ENCODE measurements around the gene SSTR3.

SSTR3 gene

DNA sequence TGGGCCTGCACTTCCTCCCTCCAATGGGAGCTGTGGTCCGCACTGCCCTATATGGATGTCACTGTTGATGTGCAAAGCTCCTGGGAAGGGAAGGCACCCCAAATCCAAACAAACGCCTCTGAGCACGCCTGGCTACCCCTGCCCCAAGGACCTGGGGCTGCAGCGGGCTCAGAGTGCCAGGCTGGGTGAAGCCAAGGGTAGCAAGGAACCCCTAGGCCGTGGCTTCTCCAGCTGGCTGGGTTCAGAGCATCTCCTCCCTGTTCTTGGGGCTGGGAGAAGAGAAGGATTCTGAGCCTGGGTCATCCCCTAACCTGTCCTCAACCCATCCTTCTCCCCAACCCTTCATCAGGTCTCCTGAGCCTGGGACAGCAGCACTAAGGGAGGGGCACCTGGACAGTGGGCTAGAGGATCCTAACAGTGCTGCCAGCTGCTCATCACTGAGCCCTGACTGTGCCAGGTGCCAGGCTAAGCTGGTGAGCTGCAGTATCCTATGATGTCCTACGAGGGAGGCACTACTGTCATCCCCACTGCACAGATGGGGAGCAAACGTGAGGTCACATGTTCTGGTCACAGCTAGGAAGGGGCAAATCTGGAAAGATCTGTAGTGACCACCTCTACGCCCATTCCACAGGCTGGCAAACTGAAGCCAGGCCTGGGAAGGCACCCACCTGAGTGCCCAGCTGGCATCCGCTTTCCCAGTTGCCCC lies 3.0 kb downstream of the SSTR3 start:
- Histone ChIP-seq H3K36me3 (ENCODE audit: control insufficient read depth in 4 of 4, insufficient read depth in 4 of 4, low read length in 3 of 4) (no peaks in the 10 kb centered on the region), H3K27me3 (replicated peaks in 2 of 5; ENCODE audit: control insufficient read depth in 4 of 5, insufficient read depth in 5 of 5, low read length in 4 of 5) (no peaks in the 10 kb centered on the region), H3K4me1 (ENCODE audit: control extremely low read depth in 1 of 4, control insufficient read depth in 4 of 4, insufficient read depth in 4 of 4, low read length in 3 of 4) (peaks cover 0 to 6% (median under 1%) of the 10 kb centered on the region in 4 experiments), H3K27ac (ENCODE audit: insufficient read depth in 1 of 2, low read depth in 1 of 2, low read length in 2 of 2, poor library complexity in 1 of 2, severe bottlenecking in 2 of 2) (no peak overlapping the region), H3K9me3 (ENCODE audit: control extremely low read depth in 1 of 5, control insufficient read depth in 4 of 5, insufficient read depth in 2 of 5, low read depth in 1 of 5, low read length in 4 of 5) (no peaks in the 10 kb centered on the region), H3K4me3 (ENCODE audit: control insufficient read depth in 1 of 7, extremely low read depth in 1 of 7, insufficient read depth in 4 of 7, low read depth in 2 of 7, low read length in 6 of 7) (no peak overlapping the region)
- no peak for DNase-seq
- ChIA-PET CTCF (interaction anchor here (0.5 to 2.9 kb wide), 4 partner anchors 9 to 198 kb away, joined by 3 to 17 read pairs (median 6); no protein-coding TSS in a partner anchor), POLR2A (interaction anchor here (0.5 to 0.6 kb wide), 2 partner anchors 9 to 357 kb away, joined by 3 read pairs; no protein-coding TSS in a partner anchor)
- WGBS (ENCODE audit: insufficient coverage) = 86% methylated on average over 7 of the region's 9 CpGs

DNA sequence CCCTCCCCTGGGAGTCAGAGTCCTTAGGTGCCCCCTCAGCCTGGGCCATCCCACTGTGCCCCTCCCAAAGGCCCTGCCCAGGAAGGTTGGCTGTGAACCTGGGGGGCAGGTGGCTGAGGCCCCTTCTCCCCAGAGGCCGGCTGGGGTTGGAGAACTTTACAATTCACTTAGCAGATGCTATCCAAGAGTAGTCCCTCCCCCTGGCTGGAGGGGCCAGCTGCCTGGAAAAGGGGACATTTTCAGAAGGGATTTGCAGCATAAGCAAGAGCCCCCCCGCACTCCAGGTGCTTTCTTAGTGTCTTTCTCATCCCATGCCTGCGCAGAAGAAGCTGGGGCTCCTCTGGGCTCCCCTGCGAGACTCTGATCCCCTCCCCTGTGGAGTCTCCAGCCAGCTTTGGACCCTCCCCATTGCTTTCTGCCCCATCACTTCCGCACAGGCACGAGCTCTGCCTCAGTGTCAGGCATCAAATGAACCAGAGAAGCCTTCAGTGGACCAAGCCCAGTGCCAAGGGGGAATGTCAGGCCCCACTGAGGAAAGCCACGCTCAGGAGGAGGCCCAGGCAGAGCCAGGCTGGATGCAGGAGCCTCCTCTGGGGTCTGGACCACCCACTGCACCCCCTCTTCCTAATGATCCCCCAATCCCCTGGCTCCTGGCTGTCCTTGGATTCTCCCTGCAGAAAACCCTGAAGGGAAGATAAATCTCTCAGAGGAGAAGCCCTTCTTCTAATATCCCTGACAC lies 3.7 kb downstream of the SSTR3 start:
- no peaks in the 10 kb centered on the region for H3K27me3 ChIP-seq (replicated peaks in 2 of 5; ENCODE audit: control insufficient read depth in 4 of 5, insufficient read depth in 5 of 5, low read length in 4 of 5)
- no peak overlapping the region for H3K4me3 ChIP-seq (ENCODE audit: control insufficient read depth in 1 of 7, extremely low read depth in 1 of 7, insufficient read depth in 4 of 7, low read depth in 2 of 7, low read length in 6 of 7)
- H3K9me3 ChIP-seq (ENCODE audit: control extremely low read depth in 1 of 5, control insufficient read depth in 4 of 5, insufficient read depth in 2 of 5, low read depth in 1 of 5, low read length in 4 of 5) = no peaks in the 10 kb centered on the region
- ChIA-PET CTCF (interaction anchor here (1.4 to 2.9 kb wide), 4 partner anchors 8 to 52 kb away, joined by 3 to 17 read pairs (median 8); no protein-coding TSS in a partner anchor), POLR2A (no interaction called here)
- 95% methylated on average over 6 of the region's 7 CpGs for WGBS (ENCODE audit: insufficient coverage)
- no peak for DNase-seq
- peaks cover 0 to 1% (median 0%) of the 10 kb centered on the region in 4 experiments for H3K4me1 ChIP-seq (ENCODE audit: control extremely low read depth in 1 of 4, control insufficient read depth in 4 of 4, insufficient read depth in 4 of 4, low read length in 3 of 4)
- H3K36me3 ChIP-seq (ENCODE audit: control insufficient read depth in 4 of 4, insufficient read depth in 4 of 4, low read length in 3 of 4) = no peaks in the 10 kb centered on the region
- H3K27ac ChIP-seq (ENCODE audit: insufficient read depth in 1 of 2, low read depth in 1 of 2, low read length in 2 of 2, poor library complexity in 1 of 2, severe bottlenecking in 2 of 2) = no peak overlapping the region

DNA sequence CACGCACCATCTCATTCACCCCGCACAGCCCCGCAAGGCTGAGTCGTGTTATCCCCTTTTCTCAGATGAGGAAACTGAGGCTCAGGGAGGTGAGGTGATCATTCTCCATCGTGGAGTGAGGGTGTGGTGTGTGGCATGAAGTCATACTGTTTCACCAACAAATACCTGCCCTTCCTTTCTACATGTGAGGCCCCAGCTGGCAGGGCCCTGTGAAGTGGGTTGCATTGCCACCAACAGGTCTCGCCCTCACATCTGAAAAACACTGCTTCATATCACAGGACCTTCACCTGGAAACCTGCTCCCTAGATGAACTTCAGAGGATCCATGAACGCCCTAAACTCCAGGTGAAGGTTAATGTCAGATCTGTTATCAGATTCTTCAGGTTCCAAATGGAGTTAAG lies 4.3 kb downstream of the SSTR3 start:
- WGBS (ENCODE audit: insufficient coverage) = 100% methylated on average over 3 of the region's 7 CpGs
- H3K36me3 ChIP-seq (ENCODE audit: control insufficient read depth in 4 of 4, insufficient read depth in 4 of 4, low read length in 3 of 4) = no peaks in the 10 kb centered on the region
- peaks cover 0 to 1% (median 0%) of the 10 kb centered on the region in 4 experiments for H3K4me1 ChIP-seq (ENCODE audit: control extremely low read depth in 1 of 4, control insufficient read depth in 4 of 4, insufficient read depth in 4 of 4, low read length in 3 of 4)
- ChIA-PET POLR2A (no interaction called here), CTCF (interaction anchor here (1.4 to 2.3 kb wide), 2 partner anchors 9 to 43 kb away, joined by 3 to 8 read pairs; no protein-coding TSS in a partner anchor)
- H3K27me3 ChIP-seq (replicated peaks in 2 of 5; ENCODE audit: control insufficient read depth in 4 of 5, insufficient read depth in 5 of 5, low read length in 4 of 5) = no peaks in the 10 kb centered on the region
- no peak for DNase-seq
- no peak overlapping the region for H3K4me3 ChIP-seq (ENCODE audit: control insufficient read depth in 1 of 7, extremely low read depth in 1 of 7, insufficient read depth in 4 of 7, low read depth in 2 of 7, low read length in 6 of 7)
- no peak overlapping the region for H3K27ac ChIP-seq (ENCODE audit: insufficient read depth in 1 of 2, low read depth in 1 of 2, low read length in 2 of 2, poor library complexity in 1 of 2, severe bottlenecking in 2 of 2)
- H3K9me3 ChIP-seq (ENCODE audit: control extremely low read depth in 1 of 5, control insufficient read depth in 4 of 5, insufficient read depth in 2 of 5, low read depth in 1 of 5, low read length in 4 of 5) = no peaks in the 10 kb centered on the region

DNA sequence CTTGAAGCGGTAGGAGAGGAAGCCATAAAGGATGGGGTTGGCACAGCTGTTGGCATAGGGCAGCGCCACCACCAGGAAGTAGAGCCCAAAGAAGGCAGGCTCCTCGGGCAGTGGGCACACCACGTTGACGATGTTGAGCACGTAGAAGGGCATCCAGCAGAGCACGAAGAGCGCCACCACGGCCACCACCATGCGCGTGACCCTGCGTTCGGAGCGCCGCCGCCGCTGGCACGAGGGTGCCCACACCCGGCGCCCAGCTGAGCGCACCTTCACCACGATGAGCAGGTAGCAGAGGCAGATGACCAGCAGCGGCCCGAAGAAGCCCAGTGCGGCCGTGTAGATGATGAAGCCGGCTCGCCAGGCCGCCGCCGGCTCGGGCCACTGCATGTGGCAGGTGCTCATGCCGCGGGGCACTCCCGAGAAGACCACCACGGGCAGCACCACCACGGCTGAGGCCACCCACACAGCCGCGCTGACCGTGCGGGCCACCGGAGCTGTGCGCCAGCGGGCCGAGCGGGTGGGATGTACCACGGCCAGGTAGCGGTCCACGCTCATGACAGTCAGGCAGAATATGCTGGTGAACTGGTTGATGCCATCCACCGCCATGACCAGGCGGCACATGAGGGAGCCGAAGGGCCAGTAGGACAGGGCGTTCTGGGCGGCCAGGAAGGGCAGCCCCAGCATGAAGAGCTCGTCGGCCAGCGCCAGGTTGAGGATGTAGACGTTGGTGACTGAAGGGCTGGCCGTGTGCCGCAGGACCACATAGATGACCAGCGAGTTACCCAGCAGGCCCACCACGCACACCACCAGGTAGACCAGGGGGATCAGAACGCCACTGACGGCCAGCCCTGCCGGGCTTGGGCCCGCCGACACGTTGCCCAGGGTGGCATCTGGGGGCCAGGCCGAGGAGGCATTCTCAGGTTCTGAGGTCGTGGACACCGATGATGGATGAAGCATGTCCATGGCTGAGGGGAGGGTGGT lies 5.1 kb downstream of the SSTR3 start:
- no peak for DNase-seq
- no peaks in the 10 kb centered on the region for H3K9me3 ChIP-seq (ENCODE audit: control extremely low read depth in 1 of 5, control insufficient read depth in 4 of 5, insufficient read depth in 2 of 5, low read depth in 1 of 5, low read length in 4 of 5)
- CTCF ChIA-PET = interaction anchor here (0.6 to 2.5 kb wide), 4 partner anchors 8 to 125 kb away, joined by 3 to 8 read pairs (median 6); no protein-coding TSS in a partner anchor
- H3K4me1 ChIP-seq (ENCODE audit: control extremely low read depth in 1 of 4, control insufficient read depth in 4 of 4, insufficient read depth in 4 of 4, low read length in 3 of 4) = peaks cover 0 to 1% (median under 1%) of the 10 kb centered on the region in 4 experiments
- 92% methylated on average over 61 of the region's 71 CpGs for WGBS (ENCODE audit: insufficient coverage)
- no peaks in the 10 kb centered on the region for H3K27me3 ChIP-seq (replicated peaks in 2 of 5; ENCODE audit: control insufficient read depth in 4 of 5, insufficient read depth in 5 of 5, low read length in 4 of 5)
- no peaks in the 10 kb centered on the region for H3K36me3 ChIP-seq (ENCODE audit: control insufficient read depth in 4 of 4, insufficient read depth in 4 of 4, low read length in 3 of 4)
- H3K27ac ChIP-seq (ENCODE audit: insufficient read depth in 1 of 2, low read depth in 1 of 2, low read length in 2 of 2, poor library complexity in 1 of 2, severe bottlenecking in 2 of 2) = no peak overlapping the region
- POLR2A ChIA-PET = no interaction called here
- no peak overlapping the region for H3K4me3 ChIP-seq (ENCODE audit: control insufficient read depth in 1 of 7, extremely low read depth in 1 of 7, insufficient read depth in 4 of 7, low read depth in 2 of 7, low read length in 6 of 7)

DNA sequence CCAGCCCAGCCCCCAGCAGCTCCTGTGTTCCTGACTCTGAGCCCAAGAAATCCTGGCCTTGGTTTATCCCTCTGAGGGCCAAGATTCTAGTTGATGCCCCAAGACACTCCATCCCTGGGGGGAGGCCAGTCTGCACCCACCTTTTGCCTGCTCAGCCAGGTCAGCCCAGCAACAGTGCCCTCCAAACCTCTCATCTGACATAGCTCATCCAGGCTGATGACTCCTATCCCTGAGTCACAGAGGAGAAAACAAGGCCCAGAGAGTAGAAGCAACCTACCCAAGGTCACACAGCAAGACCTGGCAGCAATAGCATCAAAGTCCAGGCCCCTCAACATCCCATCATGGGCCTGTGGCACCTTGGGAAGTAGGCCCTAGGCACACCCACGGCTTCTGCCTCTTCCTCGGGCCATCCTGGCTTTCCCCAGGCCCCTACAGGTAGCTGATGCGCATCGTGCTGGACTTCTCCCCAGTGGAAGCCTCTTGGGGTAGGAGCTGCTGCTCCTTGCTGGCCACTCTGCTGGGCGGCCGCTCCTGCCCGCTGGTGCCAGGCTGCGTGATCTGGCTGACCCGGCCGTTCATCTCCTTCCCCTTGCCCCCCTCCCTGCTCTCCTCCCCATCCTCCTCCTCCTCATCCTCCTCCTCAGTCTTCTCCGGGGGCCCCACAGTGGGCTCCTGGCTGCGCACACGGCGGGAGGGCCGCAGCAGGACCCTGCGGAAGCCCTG lies 6.0 kb downstream of the SSTR3 start:
- H3K4me3 ChIP-seq (ENCODE audit: control insufficient read depth in 1 of 7, extremely low read depth in 1 of 7, insufficient read depth in 4 of 7, low read depth in 2 of 7, low read length in 6 of 7) = no peak overlapping the region
- 92% methylated on average over 5 of the region's 16 CpGs for WGBS (ENCODE audit: insufficient coverage)
- DNase-seq = no peak
- CTCF ChIA-PET = interaction anchor here (0.6 to 2.5 kb wide), 8 partner anchors 8 to 126 kb away, joined by 3 to 8 read pairs (median 3); no protein-coding TSS in a partner anchor
- H3K27ac ChIP-seq (ENCODE audit: insufficient read depth in 1 of 2, low read depth in 1 of 2, low read length in 2 of 2, poor library complexity in 1 of 2, severe bottlenecking in 2 of 2) = no peak overlapping the region
- no peaks in the 10 kb centered on the region for H3K9me3 ChIP-seq (ENCODE audit: control extremely low read depth in 1 of 5, control insufficient read depth in 4 of 5, insufficient read depth in 2 of 5, low read depth in 1 of 5, low read length in 4 of 5)
- H3K27me3 ChIP-seq (replicated peaks in 2 of 5; ENCODE audit: control insufficient read depth in 4 of 5, insufficient read depth in 5 of 5, low read length in 4 of 5) = no peaks in the 10 kb centered on the region
- no peaks in the 10 kb centered on the region for H3K36me3 ChIP-seq (ENCODE audit: control insufficient read depth in 4 of 4, insufficient read depth in 4 of 4, low read length in 3 of 4)
- H3K4me1 ChIP-seq (ENCODE audit: control extremely low read depth in 1 of 4, control insufficient read depth in 4 of 4, insufficient read depth in 4 of 4, low read length in 3 of 4) = peaks cover 0 to 5% (median under 1%) of the 10 kb centered on the region in 4 experiments
- POLR2A ChIA-PET = no interaction called here

DNA sequence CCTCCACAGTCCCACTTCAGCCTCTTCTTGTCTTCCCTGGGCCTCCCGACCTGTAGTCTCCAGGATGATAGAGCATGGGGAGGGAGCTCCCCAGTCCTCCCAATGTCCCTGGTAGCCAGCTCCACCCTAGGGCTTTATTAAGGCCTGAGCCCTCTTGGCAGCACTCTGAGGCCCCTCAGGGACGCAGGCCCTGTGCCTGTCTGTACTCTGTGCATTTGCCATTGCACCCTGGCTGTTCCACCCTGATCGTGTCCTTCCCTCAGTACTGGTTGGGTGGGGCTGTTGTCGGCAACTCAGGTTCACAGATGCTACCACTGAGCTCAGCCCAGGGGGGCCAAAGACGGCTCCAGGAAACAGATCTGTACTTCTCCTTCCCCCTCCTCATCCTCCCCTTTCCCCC lies 7.2 kb downstream of the SSTR3 start:
- no peak for DNase-seq
- WGBS (ENCODE audit: insufficient coverage) = 93% methylated on average over 5 of the region's 5 CpGs
- H3K27ac ChIP-seq (ENCODE audit: insufficient read depth in 1 of 2, low read depth in 1 of 2, low read length in 2 of 2, poor library complexity in 1 of 2, severe bottlenecking in 2 of 2) = no peak overlapping the region
- ChIA-PET CTCF (interaction anchor here (0.9 to 2.5 kb wide), 5 partner anchors 10 to 42 kb away, joined by 3 to 8 read pairs (median 3); no protein-coding TSS in a partner anchor), POLR2A (no interaction called here)
- H3K27me3 ChIP-seq (replicated peaks in 2 of 5; ENCODE audit: control insufficient read depth in 4 of 5, insufficient read depth in 5 of 5, low read length in 4 of 5) = no peaks in the 10 kb centered on the region
- H3K4me3 ChIP-seq (ENCODE audit: control insufficient read depth in 1 of 7, extremely low read depth in 1 of 7, insufficient read depth in 4 of 7, low read depth in 2 of 7, low read length in 6 of 7) = no peak overlapping the region
- H3K36me3 ChIP-seq (ENCODE audit: control insufficient read depth in 4 of 4, insufficient read depth in 4 of 4, low read length in 3 of 4) = no peaks in the 10 kb centered on the region
- no peaks in the 10 kb centered on the region for H3K9me3 ChIP-seq (ENCODE audit: control extremely low read depth in 1 of 5, control insufficient read depth in 4 of 5, insufficient read depth in 2 of 5, low read depth in 1 of 5, low read length in 4 of 5)
- peaks cover 0 to 8% (median 1%) of the 10 kb centered on the region in 4 experiments for H3K4me1 ChIP-seq (ENCODE audit: control extremely low read depth in 1 of 4, control insufficient read depth in 4 of 4, insufficient read depth in 4 of 4, low read length in 3 of 4)

Measured in common myeloid progenitor, CD34-positive (primary cell).